ENCODE measurements around the gene UBE2I.

Gene UBE2I

DNA sequence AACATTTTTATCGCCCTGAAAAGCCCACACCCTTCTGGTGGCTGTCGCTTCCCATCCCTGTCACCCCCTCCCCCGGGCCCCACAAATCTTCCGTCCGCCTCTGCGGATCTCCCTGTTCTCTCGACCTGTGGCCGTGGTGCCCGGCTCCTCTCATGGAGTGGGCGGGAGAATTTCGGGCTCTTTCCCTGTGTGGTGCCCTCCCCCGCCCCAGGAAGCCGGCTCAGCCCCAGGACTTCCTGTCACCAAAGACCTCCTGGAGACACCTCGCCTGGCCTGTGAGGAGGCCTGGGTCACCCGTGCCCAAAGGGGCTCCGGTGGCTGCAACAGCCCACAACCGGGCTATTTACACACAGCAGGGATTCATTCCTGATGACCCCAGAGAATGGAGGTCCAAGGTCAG lies 26.1 kb upstream of the UBE2I start:
- no peaks in the 10 kb centered on the region for H3K9me3 ChIP-seq (ENCODE audit: control insufficient read depth in 5 of 5, low read length in 5 of 5)
- H3K4me1 ChIP-seq (ENCODE audit: control insufficient read depth in 5 of 5, insufficient read depth in 5 of 5, low read length in 5 of 5), result no peaks in the 10 kb centered on the region
- no peak overlapping the region for H3K4me3 ChIP-seq (ENCODE audit: low read depth in 1 of 5, low read length in 5 of 5)
- no peak overlapping the region for H3K27ac ChIP-seq (ENCODE audit: low read depth, low read length)
- no peak overlapping the region for H3K9ac ChIP-seq (ENCODE audit: low read length in 5 of 5)
- H3K36me3 ChIP-seq (ENCODE audit: control insufficient read depth in 5 of 5, insufficient read depth in 5 of 5, low read length in 5 of 5), result no peaks in the 10 kb centered on the region
- peaks cover 50 to 53% (median 52%) of the 10 kb centered on the region in 5 donors for H3K27me3 ChIP-seq (ENCODE audit: control insufficient read depth in 5 of 5, insufficient read depth in 4 of 5, low read length in 5 of 5)

DNA sequence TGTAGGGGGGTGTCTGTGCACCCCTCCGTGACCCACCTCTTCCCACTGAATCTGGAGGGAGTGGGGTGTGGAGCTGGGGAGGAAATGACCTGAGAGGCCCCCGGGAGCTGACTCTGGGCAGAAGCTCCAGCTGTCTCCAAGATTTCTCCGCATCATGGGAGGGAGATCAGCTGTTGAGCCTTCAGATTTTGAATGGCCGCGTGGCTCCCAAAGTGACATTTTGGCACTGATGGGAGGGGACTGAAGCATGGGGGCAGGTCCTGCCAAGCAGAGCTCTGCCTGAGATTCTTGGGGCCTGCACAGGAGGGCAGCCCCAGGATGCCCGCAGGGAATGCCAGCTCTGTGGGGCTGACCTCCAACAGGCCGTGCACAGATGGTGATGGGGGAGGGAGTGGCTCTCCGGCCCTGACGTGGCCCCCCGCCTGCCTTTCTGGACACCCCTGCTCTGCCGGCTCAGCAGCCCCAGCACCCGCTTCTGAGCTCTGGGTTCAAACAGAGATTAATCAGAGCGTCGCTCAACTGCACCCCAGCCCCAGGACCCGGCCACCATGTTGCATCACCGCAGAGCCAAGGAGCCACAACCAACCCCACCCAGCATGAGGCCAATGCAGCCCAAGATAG lies 25.3 kb upstream of the UBE2I start:
- Histone ChIP-seq H3K9ac (ENCODE audit: low read length in 5 of 5) (no peak overlapping the region), H3K27me3 (ENCODE audit: control insufficient read depth in 5 of 5, insufficient read depth in 4 of 5, low read length in 5 of 5) (peaks cover 50 to 53% (median 51%) of the 10 kb centered on the region in 5 donors), H3K9me3 (ENCODE audit: control insufficient read depth in 5 of 5, low read length in 5 of 5) (no peaks in the 10 kb centered on the region), H3K4me1 (ENCODE audit: control insufficient read depth in 5 of 5, insufficient read depth in 5 of 5, low read length in 5 of 5) (no peaks in the 10 kb centered on the region), H3K27ac (ENCODE audit: low read depth, low read length) (no peak overlapping the region), H3K36me3 (ENCODE audit: control insufficient read depth in 5 of 5, insufficient read depth in 5 of 5, low read length in 5 of 5) (no peaks in the 10 kb centered on the region), H3K4me3 (ENCODE audit: low read depth in 1 of 5, low read length in 5 of 5) (no peak overlapping the region)

DNA sequence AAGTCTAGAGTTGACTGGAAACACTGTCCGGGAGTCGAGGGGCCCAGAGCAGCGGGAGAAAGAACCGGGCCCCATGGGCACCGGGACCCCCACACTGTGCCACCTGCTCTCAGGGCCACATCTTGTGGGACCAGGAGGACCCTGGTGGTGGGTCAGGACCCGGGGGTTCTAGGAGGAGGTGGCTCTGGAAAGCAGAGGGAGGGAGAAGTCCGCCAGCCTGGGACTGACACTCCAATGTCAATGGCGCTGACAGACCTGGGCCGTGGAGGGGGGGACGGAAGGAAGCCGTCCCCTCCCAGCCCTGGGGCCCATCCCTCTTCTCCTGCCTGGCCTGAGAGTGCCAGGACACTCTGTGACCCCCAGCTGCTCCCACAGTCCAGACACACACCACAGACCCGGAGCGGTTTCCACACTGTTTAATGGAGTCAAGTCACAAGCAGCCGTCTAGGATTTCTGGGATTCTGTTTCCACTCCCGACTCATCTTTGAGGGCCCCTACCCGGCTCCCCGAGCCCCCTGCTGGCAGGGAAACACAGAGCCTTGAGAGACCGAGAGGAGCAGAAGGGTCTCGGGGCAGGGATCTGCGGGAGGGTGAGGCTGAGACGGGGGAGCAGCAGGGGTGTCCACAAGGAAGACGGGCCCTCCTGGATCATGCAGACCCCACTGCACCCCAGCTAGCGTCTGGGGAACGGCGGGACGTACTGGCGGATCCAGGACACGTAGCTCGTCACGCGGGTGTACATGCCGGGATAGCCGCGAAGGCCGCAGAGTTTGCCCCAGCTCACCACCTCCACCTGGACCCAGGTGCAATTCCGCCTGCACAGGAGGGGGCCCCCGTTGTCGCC lies 23.5 kb upstream of the UBE2I start:
- no peaks in the 10 kb centered on the region for H3K9me3 ChIP-seq (ENCODE audit: control insufficient read depth in 5 of 5, low read length in 5 of 5)
- H3K4me1 ChIP-seq (ENCODE audit: control insufficient read depth in 5 of 5, insufficient read depth in 5 of 5, low read length in 5 of 5), result no peaks in the 10 kb centered on the region
- no peaks in the 10 kb centered on the region for H3K36me3 ChIP-seq (ENCODE audit: control insufficient read depth in 5 of 5, insufficient read depth in 5 of 5, low read length in 5 of 5)
- H3K27ac ChIP-seq (ENCODE audit: low read depth, low read length), result no peak overlapping the region
- no peak overlapping the region for H3K4me3 ChIP-seq (ENCODE audit: low read depth in 1 of 5, low read length in 5 of 5)
- H3K9ac ChIP-seq (ENCODE audit: low read length in 5 of 5), result no peak overlapping the region
- H3K27me3 ChIP-seq (ENCODE audit: control insufficient read depth in 5 of 5, insufficient read depth in 4 of 5, low read length in 5 of 5), result peaks cover 56 to 62% (median 57%) of the 10 kb centered on the region in 5 donors

DNA sequence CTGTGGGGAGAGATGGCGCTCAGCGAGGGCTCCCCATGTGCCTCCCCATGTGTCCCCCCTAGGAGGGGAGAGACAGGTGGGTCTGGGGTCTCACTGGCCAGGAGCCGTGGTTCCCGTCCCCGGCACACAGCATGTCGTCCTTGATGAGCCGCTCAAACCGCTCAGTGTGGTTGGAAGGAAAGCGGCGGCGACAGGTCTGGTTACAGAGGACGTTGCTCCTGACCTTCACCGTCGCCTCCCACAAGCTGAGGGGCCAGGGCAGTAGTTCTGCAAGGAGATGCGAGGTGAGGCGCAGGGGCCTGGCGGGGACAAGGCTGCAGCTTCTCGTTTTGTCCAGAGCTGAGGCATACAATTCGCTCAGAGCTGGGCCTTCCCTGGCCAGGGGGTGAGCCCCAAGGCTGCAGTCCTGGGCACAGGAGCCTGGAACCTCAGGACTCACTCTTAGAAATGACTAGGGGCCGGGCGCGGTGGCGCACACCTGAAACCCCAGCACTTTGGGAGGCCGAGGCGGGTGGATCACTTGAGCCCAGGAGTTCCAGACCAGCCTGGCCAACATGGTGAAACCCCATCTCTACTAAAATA lies 22.8 kb upstream of the UBE2I start:
- Histone ChIP-seq H3K27ac (ENCODE audit: low read depth, low read length) (no peak overlapping the region), H3K4me1 (ENCODE audit: control insufficient read depth in 5 of 5, insufficient read depth in 5 of 5, low read length in 5 of 5) (no peaks in the 10 kb centered on the region), H3K9me3 (ENCODE audit: control insufficient read depth in 5 of 5, low read length in 5 of 5) (no peaks in the 10 kb centered on the region), H3K36me3 (ENCODE audit: control insufficient read depth in 5 of 5, insufficient read depth in 5 of 5, low read length in 5 of 5) (no peaks in the 10 kb centered on the region), H3K4me3 (ENCODE audit: low read depth in 1 of 5, low read length in 5 of 5) (no peak overlapping the region), H3K9ac (ENCODE audit: low read length in 5 of 5) (no peak overlapping the region), H3K27me3 (ENCODE audit: control insufficient read depth in 5 of 5, insufficient read depth in 4 of 5, low read length in 5 of 5) (peaks cover 57 to 64% (median 62%) of the 10 kb centered on the region in 5 donors)

DNA sequence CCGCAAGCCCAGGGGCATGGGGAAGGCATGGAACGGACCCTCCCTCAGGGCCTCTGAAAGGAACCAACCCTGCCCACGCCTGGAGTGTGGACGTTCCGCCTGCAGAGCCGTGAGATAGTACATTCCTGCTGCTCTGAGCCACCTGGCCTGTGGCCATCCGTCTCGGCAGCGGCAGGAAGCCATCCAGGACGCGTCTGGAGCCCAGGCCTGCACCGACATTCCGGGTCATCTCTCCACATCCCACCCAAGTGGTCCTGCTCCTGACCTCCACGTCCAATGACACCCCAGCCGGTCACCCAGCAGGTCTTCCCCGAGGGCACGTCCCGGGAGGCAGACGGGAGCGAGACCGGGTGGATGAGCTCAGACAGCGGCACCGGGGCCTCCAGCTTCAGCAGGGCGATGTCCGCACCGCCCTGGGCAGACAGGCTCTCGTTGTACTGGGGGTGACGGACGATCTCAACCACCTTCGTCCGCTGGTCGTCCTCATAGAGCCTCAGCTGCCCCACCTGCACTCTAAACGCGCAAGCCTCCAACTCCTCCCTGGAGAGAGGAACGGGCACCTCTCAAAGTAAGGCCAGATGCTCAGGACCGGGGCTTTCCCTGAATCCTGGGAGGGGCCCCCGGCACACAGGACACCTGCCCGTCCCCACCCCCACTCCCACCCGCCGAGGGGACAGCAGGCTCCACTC lies 21.3 kb upstream of the UBE2I start:
- H3K27me3 ChIP-seq (ENCODE audit: control insufficient read depth in 5 of 5, insufficient read depth in 4 of 5, low read length in 5 of 5), result peaks cover 60 to 72% (median 63%) of the 10 kb centered on the region in 5 donors

DNA sequence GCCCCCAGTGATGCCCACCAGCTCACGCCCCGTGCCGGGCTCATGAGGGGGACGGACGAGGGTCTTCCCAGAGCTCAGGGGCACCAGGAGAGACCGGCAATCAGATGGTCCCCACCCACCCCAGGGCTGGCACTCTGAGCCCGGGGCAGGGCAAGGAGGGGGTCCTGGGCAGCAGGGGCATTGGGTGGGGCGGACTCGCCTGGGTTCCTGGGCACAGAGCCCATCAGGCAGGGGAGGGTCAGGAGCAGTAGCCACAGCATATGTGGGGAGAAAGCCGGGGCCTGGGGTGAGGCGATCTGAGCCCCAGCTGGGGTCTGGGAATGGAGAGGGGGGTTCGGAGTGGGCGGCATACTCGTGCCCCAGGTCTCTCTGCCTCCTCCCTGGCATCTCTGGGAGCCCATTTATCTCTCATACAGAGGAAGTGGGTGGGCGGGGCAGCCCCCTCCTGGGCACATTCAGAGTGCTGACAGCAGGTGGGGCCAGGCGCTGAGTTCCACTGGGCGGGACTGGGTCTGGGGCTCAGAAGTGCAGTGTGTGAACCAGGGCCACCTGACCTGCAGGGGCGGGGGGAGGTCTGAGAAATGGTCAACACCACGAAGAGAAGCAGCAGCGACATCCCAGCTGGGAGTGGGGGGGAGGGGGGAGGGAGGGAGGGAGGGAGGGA lies 20.5 kb upstream of the UBE2I start:
- H3K27me3 ChIP-seq (ENCODE audit: control insufficient read depth in 5 of 5, insufficient read depth in 4 of 5, low read length in 5 of 5), result peaks cover 54 to 68% (median 57%) of the 10 kb centered on the region in 5 donors
- H3K9me3 ChIP-seq (ENCODE audit: control insufficient read depth in 5 of 5, low read length in 5 of 5), result no peaks in the 10 kb centered on the region
- H3K4me3 ChIP-seq (ENCODE audit: low read depth in 1 of 5, low read length in 5 of 5), result no peak overlapping the region

More for the DNA sequence above, 21.3 kb upstream of the UBE2I start:
- H3K4me3 ChIP-seq (ENCODE audit: low read depth in 1 of 5, low read length in 5 of 5), result no peak overlapping the region
- no peak overlapping the region for H3K9ac ChIP-seq (ENCODE audit: low read length in 5 of 5)
- H3K4me1 ChIP-seq (ENCODE audit: control insufficient read depth in 5 of 5, insufficient read depth in 5 of 5, low read length in 5 of 5), result no peaks in the 10 kb centered on the region
- no peaks in the 10 kb centered on the region for H3K36me3 ChIP-seq (ENCODE audit: control insufficient read depth in 5 of 5, insufficient read depth in 5 of 5, low read length in 5 of 5)
- no peaks in the 10 kb centered on the region for H3K9me3 ChIP-seq (ENCODE audit: control insufficient read depth in 5 of 5, low read length in 5 of 5)
- no peak overlapping the region for H3K27ac ChIP-seq (ENCODE audit: low read depth, low read length)

DNA sequence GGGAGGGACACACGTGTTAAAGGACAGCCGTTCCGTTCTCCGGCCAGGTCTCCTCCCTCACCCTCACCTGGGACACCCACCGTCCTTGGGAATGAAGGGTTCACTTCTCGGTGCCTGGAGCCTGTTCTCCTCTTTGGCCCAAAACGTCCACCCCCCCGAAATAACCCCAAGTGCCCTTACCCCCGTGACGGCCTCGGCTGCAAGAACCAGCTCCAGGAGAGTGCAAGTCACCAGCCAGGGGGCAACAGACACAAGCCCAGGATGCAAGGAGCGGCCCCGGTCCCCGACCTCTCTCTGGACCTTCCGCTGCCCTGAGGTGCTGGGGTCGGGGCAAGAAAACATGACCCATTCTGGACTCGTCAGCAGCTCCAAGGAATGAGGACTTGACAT lies 20.0 kb upstream of the UBE2I start:
- Histone ChIP-seq H3K9me3 (ENCODE audit: control insufficient read depth in 5 of 5, low read length in 5 of 5) (no peaks in the 10 kb centered on the region), H3K4me3 (ENCODE audit: low read depth in 1 of 5, low read length in 5 of 5) (no peak overlapping the region), H3K4me1 (ENCODE audit: control insufficient read depth in 5 of 5, insufficient read depth in 5 of 5, low read length in 5 of 5) (no peaks in the 10 kb centered on the region), H3K27me3 (ENCODE audit: control insufficient read depth in 5 of 5, insufficient read depth in 4 of 5, low read length in 5 of 5) (peaks cover 49 to 71% (median 60%) of the 10 kb centered on the region in 5 donors), H3K27ac (ENCODE audit: low read depth, low read length) (no peak overlapping the region), H3K36me3 (ENCODE audit: control insufficient read depth in 5 of 5, insufficient read depth in 5 of 5, low read length in 5 of 5) (no peaks in the 10 kb centered on the region), H3K9ac (ENCODE audit: low read length in 5 of 5) (no peak overlapping the region)

More for the DNA sequence above, 20.5 kb upstream of the UBE2I start:
- Histone ChIP-seq H3K36me3 (ENCODE audit: control insufficient read depth in 5 of 5, insufficient read depth in 5 of 5, low read length in 5 of 5) (no peaks in the 10 kb centered on the region), H3K9ac (ENCODE audit: low read length in 5 of 5) (no peak overlapping the region), H3K27ac (ENCODE audit: low read depth, low read length) (no peak overlapping the region), H3K4me1 (ENCODE audit: control insufficient read depth in 5 of 5, insufficient read depth in 5 of 5, low read length in 5 of 5) (no peaks in the 10 kb centered on the region)

DNA sequence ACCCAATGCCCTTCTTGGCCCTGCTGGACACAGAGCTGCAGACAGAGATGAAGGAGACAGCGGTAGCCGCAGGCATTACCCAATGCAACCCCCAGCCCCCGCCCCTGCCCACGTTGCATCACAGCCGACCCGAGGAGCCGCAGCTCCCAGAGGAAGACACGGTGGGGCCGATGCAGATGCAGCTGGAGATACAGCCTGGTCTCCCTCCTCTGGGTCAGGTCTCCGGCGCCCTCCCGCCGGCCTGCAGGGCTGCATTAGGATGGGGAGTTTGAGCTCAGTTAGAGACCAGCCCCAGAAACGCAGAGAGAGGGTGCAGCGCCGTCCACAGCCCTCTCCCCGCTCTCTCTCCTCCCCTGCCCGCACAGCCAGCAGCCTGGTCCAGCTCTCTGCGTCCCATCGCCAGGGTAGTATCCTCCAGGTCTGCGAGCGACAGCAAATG lies 19.4 kb upstream of the UBE2I start:
- no peaks in the 10 kb centered on the region for H3K9me3 ChIP-seq (ENCODE audit: control insufficient read depth in 5 of 5, low read length in 5 of 5)
- no peak overlapping the region for H3K27ac ChIP-seq (ENCODE audit: low read depth, low read length)
- H3K9ac ChIP-seq (ENCODE audit: low read length in 5 of 5), result no peak overlapping the region
- H3K36me3 ChIP-seq (ENCODE audit: control insufficient read depth in 5 of 5, insufficient read depth in 5 of 5, low read length in 5 of 5), result no peaks in the 10 kb centered on the region
- no peaks in the 10 kb centered on the region for H3K4me1 ChIP-seq (ENCODE audit: control insufficient read depth in 5 of 5, insufficient read depth in 5 of 5, low read length in 5 of 5)
- no peak overlapping the region for H3K4me3 ChIP-seq (ENCODE audit: low read depth in 1 of 5, low read length in 5 of 5)
- H3K27me3 ChIP-seq (ENCODE audit: control insufficient read depth in 5 of 5, insufficient read depth in 4 of 5, low read length in 5 of 5), result peaks cover 48 to 72% (median 60%) of the 10 kb centered on the region in 5 donors

DNA sequence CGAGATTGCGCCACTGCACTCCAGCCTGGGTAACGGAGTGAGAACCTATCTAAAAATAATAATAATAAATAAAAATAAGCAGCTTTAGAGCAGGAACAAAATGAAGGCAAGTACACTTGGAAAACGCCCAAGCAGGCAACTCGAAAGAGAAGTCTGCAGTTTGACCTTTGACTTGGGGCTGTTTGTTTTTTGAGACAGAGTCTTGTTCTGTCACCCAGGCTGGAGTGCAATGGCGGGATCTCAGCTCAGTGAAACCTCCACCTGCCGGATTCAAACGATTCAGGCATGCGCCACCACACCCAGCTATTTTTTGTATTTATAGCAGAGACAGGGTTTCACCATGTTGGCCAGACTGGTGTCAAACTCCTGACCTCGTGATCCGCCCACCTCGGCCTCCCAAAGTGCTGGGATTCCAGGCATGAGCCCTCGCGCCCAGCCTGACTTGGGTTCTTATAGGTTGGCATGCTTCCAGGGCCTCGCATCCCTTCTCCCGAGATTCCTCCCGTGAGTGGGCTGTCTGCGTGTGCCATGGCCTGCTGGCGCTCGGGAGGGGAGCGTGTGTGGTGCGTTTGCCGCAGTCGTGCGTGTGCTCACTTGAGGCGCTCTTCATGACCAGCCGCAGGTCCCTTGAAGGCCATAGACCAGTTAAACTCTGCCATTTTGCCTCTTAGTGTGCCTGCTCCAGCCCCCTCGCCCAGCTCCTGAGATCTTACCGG lies 18.4 kb upstream of the UBE2I start:
- Histone ChIP-seq H3K4me1 (ENCODE audit: control insufficient read depth in 5 of 5, insufficient read depth in 5 of 5, low read length in 5 of 5) (no peaks in the 10 kb centered on the region), H3K36me3 (ENCODE audit: control insufficient read depth in 5 of 5, insufficient read depth in 5 of 5, low read length in 5 of 5) (no peaks in the 10 kb centered on the region), H3K27ac (ENCODE audit: low read depth, low read length) (no peak overlapping the region), H3K9ac (ENCODE audit: low read length in 5 of 5) (no peak overlapping the region), H3K9me3 (ENCODE audit: control insufficient read depth in 5 of 5, low read length in 5 of 5) (no peaks in the 10 kb centered on the region), H3K27me3 (ENCODE audit: control insufficient read depth in 5 of 5, insufficient read depth in 4 of 5, low read length in 5 of 5) (peaks cover 39 to 70% (median 51%) of the 10 kb centered on the region in 5 donors), H3K4me3 (ENCODE audit: low read depth in 1 of 5, low read length in 5 of 5) (no peak overlapping the region)
